HepG2 (cell line): Measurements from ENCODE around the gene CFAP61. TPM values are rescaled to one million over a fixed set of nuclear protein-coding genes. Genes with fewer than 3 reads are reported as not detected.

Experiments used
- ATAC-seq: fragments of 200-7000 bp; cut with Tn5 transposase; 3 replicates; pipeline ENCODE4 v1.9.1; 2020; ENCODE audit warnings: mild to moderate bottlenecking, moderate library complexity
- BruUV-seq: library from RNA; stranded (reverse); fragments of 400-500 nt; replicated peaks from 2 replicates; lab custom pipeline; 2021; lab: Mats Ljungman, UMichigan
- CTCF ChIA-PET: fragments of 300-600 bp; formaldehyde crosslinking; extraction: SDS; loops from one replicate; lab custom pipeline; 2021; ENCODE audit warnings: low total read pairs, inconsistent platforms, low intra/inter-chr PET ratio; lab: Yijun Ruan, JAX
- POLR2A ChIA-PET: fragments of 350-600 bp; sonication (Branson Sonifier 250); formaldehyde crosslinking; loops from one replicate; lab custom pipeline; 2020; ENCODE audit warnings: antibody characterized with exemption, inconsistent platforms; lab: Yijun Ruan, JAX
- DNase-seq: peaks from one replicate; pipeline ENCODE4 v3.0.0-alpha.2; 2015; ENCODE audit warnings: low spot score
- FAIRE-seq: peaks from 3 replicates; lab custom pipeline; 2011; peaks lifted over from hg19 to GRCh38; lab: Jason Lieb, UNC
- H2AFZ ChIP-seq: one replicate; pipeline ENCODE4 v1.6.1; 2011; ENCODE audit warnings: low read length, inconsistent platforms
- H3K27ac ChIP-seq: fragments of 300-600 bp; 3 replicates; pipeline ENCODE4 v1.8.0; 2011; ENCODE audit warnings: mixed run types, mild to moderate bottlenecking, mixed read lengths, low read length, inconsistent platforms; ENCODE audit not compliant: insufficient read depth; ENCODE audit errors: extremely low read length
- H3K27me3 ChIP-seq, 2 experiments: fragments of 200-600 bp in 1 of 2; 2 replicates in 1 of 2; 3 replicates in 1 of 2; pipeline versions ENCODE4 v1.6.0 to v1.8.0; 2011; ENCODE audit warnings: low read length in 2 of 2, mild to moderate bottlenecking in 2 of 2, moderate library complexity in 2 of 2, inconsistent platforms in 1 of 2; ENCODE audit not compliant: insufficient read depth in 2 of 2, control insufficient read depth in 1 of 2
- H3K36me3 ChIP-seq, 2 experiments: fragments of 200-600 bp in 1 of 2; replicated peaks in 1 of 2; 2 replicates in 1 of 2; 3 replicates in 1 of 2; pipeline versions ENCODE4 v1.5.1 to v1.8.0; 2011; ENCODE audit warnings: low read length in 2 of 2, inconsistent platforms in 1 of 2; ENCODE audit not compliant: insufficient read depth in 2 of 2, control insufficient read depth in 1 of 2
- H3K4me1 ChIP-seq: 2 replicates; pipeline ENCODE4 v1.5.1; 2012; ENCODE audit warnings: low read length, inconsistent platforms; ENCODE audit not compliant: insufficient read depth
- H3K4me2 ChIP-seq: 2 replicates; pipeline ENCODE4 v1.6.0; 2011; ENCODE audit warnings: low read depth, low read length, inconsistent platforms
- H3K4me3 ChIP-seq, 3 experiments: fragments of 200-600 bp in 1 of 3; sonication (generic), shearing (Covaris generic) in 1 of 3; replicated peaks in 1 of 3; 2 replicates each; pipeline ENCODE4 v1.5.1; 2011 to 2016; ENCODE audit warnings: low read length in 3 of 3, inconsistent platforms in 2 of 3, low read depth in 2 of 3, mild to moderate bottlenecking in 2 of 3, control low read depth in 1 of 3, mixed read lengths in 1 of 3; ENCODE audit not compliant: insufficient read depth in 1 of 3
- H3K79me2 ChIP-seq: one replicate; pipeline ENCODE4 v1.6.1; 2011; ENCODE audit warnings: low read length, inconsistent platforms; ENCODE audit not compliant: insufficient read depth
- H3K9ac ChIP-seq: 2 replicates; pipeline ENCODE4 v1.6.0; 2011; ENCODE audit warnings: mild to moderate bottlenecking, low read depth, low read length, inconsistent platforms; ENCODE audit not compliant: insufficient read depth
- H3K9me3 ChIP-seq: 2 replicates; pipeline ENCODE4 v1.5.1; 2012; ENCODE audit warnings: mild to moderate bottlenecking, low read length
- H4K20me1 ChIP-seq: 2 replicates; pipeline ENCODE4 v1.6.0; 2011; ENCODE audit warnings: inconsistent platforms, mild to moderate bottlenecking, low read length, moderate library complexity; ENCODE audit not compliant: insufficient read depth
- CC2D1A ChIP-seq: sonication (generic); formaldehyde crosslinking; IDR thresholded peaks from 2 replicates; pipeline ENCODE4 v1.8.1; 2023; ENCODE audit warnings: mild to moderate bottlenecking, missing genetic modification reagents
- ELF1 ChIP-seq: sonication (generic); formaldehyde crosslinking; IDR thresholded peaks from 2 replicates; pipeline ENCODE4 v1.4.0; 2020; ENCODE audit warnings: missing genetic modification reagents
- PHF20 ChIP-seq: sonication (generic); formaldehyde crosslinking; IDR thresholded peaks from 2 replicates; pipeline ENCODE4 v1.5.0; 2020; ENCODE audit warnings: mild to moderate bottlenecking, missing genetic modification reagents
- POLR2A ChIP-seq, 2 experiments: IDR thresholded peaks; 2 replicates each; pipeline ENCODE4 v1.6.1; 2011; ENCODE audit warnings: low read depth in 2 of 2, low read length in 2 of 2, mild to moderate bottlenecking in 1 of 2, moderate library complexity in 1 of 2; ENCODE audit not compliant: insufficient read depth in 1 of 2
- SIX1 ChIP-seq: sonication (generic); formaldehyde crosslinking; IDR thresholded peaks from 2 replicates; pipeline ENCODE4 v1.4.0; 2020; ENCODE audit warnings: missing genetic modification reagents, borderline replicate concordance
- SP1 ChIP-seq, 2 experiments: fragments of 450-650 bp in 1 of 2; sonication (generic) in 1 of 2; formaldehyde crosslinking in 1 of 2; IDR thresholded peaks; 2 replicates each; pipeline versions ENCODE4 v1.4.0 to v1.6.1; 2016 to 2020; ENCODE audit warnings: missing genetic modification reagents in 1 of 2
- SRF ChIP-seq: IDR thresholded peaks from 2 replicates; pipeline ENCODE4 v1.6.1; 2011; ENCODE audit warnings: mild to moderate bottlenecking, low read depth, low read length, moderate library complexity
- THAP11 ChIP-seq: IDR thresholded peaks from 2 replicates; pipeline ENCODE4 v1.6.1; 2016; ENCODE audit warnings: missing biosample characterization, missing genetic modification reagents
- ZBTB7A ChIP-seq: sonication (generic); formaldehyde crosslinking; IDR thresholded peaks from 2 replicates; pipeline ENCODE4 v1.8.0; 2022; ENCODE audit warnings: mild to moderate bottlenecking, missing genetic modification reagents
- ZFX ChIP-seq: sonication (generic); formaldehyde crosslinking; IDR thresholded peaks from 2 replicates; pipeline ENCODE4 v1.4.0; 2020; ENCODE audit warnings: mild to moderate bottlenecking, low read depth, missing genetic modification reagents, moderate library complexity
- ZNF337 ChIP-seq: sonication (generic); formaldehyde crosslinking; IDR thresholded peaks from 2 replicates; pipeline ENCODE4 v1.5.1; 2020; ENCODE audit warnings: missing genetic modification reagents, low read depth, mild to moderate bottlenecking, borderline replicate concordance
- ZNF788 ChIP-seq: sonication (generic); formaldehyde crosslinking; IDR thresholded peaks from 2 replicates; pipeline ENCODE4 v1.5.0; 2020; ENCODE audit warnings: mild to moderate bottlenecking, missing genetic modification reagents, borderline replicate concordance
- ZNF83 ChIP-seq: sonication (generic); formaldehyde crosslinking; IDR thresholded peaks from 2 replicates; pipeline ENCODE4 v1.4.0; 2020; ENCODE audit warnings: missing genetic modification reagents, mild to moderate bottlenecking, borderline replicate concordance
- WGBS: methylation state at CpG from one replicate; pipeline ENCODE4 v1.1.6; 2017; ENCODE audit warnings: low lambda C conversion rate; 5-methylcytosine and 5-hydroxymethylcytosine counted together
- in situ Hi-C: cut with HindIII; loops from 2 replicates; pipeline ENCODE4 v1.10.0; 2017; ENCODE audit warnings: low pct_unique_long_range_greater_than_20kb; ENCODE audit not compliant: extremely low pct_ligation_motif_present
- intact Hi-C: fragments of 100-400 bp; cut with micrococcal nuclease; formaldehyde crosslinking; loops from one replicate; pipeline ENCODE4 v1.10.0; 2022; ENCODE audit not compliant: unreplicated experiment
- polyA plus RNA-seq, 8 experiments: library from polyadenylated mRNA; depleted of rRNA in 3 of 8; stranded (reverse) in 7 of 8; unstranded in 1 of 8; fragments of >200 nt; fragmentation: Illumina TruSeq in 4 of 8; extraction: Trizol in 4 of 8; gene quantifications; 2 replicates each; pipeline versions ENCODE4 v1.2.1 to v1.2.3, GENCODE V29; 2011 to 2016; ENCODE audit warnings: low read depth in 4 of 8, missing spikeins in 1 of 8, mixed read lengths in 1 of 8; ENCODE audit not compliant: insufficient read depth in 1 of 8
- total RNA-seq, 5 experiments: library from RNA; depleted of rRNA; stranded (reverse); fragments of >200 nt; fragmentation: Illumina TruSeq; extraction: Trizol; gene quantifications; 2 replicates each; pipeline ENCODE4 v1.2.3, GENCODE V29; 2016; ENCODE audit warnings: low read depth in 1 of 5
- TF ChIP-seq, protein P1 (sequence below): sonication (generic); formaldehyde crosslinking; IDR thresholded peaks from 2 replicates; pipeline ENCODE4 v1.4.0; 2020; ENCODE audit warnings: missing genetic modification reagents, borderline replicate concordance
- TF ChIP-seq, protein P2 (sequence below): sonication (generic); IDR thresholded peaks from 2 replicates; pipeline ENCODE4 v1.6.1; 2016; ENCODE audit warnings: low read depth, borderline replicate concordance

The CFAP61 gene
- total and polyA plus RNA-seq, 2 of the 13 experiments (the other 11 are each of a cell fraction or from before 2014, with no cell fraction given): 0.27 TPM; not detected in 1

DNA sequence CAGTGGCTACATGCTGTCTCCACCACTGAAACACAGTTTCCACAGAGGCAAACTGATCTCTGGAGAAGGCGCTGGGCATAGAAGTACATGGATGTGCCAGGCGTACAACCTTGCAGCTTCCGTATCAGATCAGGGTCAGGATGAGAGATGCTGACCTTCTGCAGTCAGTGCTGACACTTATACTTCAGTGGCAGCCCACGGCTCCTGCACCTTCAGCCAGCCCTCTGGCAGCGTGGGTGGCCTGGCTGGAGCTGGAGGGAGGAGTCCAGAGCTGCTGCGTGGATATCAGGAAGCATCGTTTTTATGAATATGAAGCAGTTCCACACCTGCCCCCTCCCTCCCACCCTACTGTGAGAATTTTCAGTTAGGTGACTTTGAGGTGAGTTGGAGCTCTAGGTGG is 149.3 kb downstream of the CFAP61 start:
- TF ChIP-seq ZNF337: no peak
- TF ChIP-seq, protein P1, sequence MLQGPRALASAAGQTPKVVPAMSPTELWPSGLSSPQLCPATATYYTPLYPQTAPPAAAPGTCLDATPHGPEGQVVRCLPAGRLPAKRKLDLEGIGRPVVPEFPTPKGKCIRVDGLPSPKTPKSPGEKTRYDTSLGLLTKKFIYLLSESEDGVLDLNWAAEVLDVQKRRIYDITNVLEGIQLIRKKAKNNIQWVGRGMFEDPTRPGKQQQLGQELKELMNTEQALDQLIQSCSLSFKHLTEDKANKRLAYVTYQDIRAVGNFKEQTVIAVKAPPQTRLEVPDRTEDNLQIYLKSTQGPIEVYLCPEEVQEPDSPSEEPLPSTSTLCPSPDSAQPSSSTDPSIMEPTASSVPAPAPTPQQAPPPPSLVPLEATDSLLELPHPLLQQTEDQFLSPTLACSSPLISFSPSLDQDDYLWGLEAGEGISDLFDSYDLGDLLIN (CRISPR knock-in tag): no peak
- TF ChIP-seq ZBTB7A (CRISPR knock-in tag): no peak
- TF ChIP-seq ZNF83 (CRISPR knock-in tag): no peak
- H3K27ac ChIP-seq: no peak overlapping the region
- 0 out of 5 replicates have a peak, but pooled peaks cover 0 to 4% of the 10 kb centered on the region in 2 experiments for H3K27me3 ChIP-seq
- intact Hi-C loops: no loop called here
- ATAC-seq (no peak), FAIRE-seq (no peak), DNase-seq (no peak)
- ChIA-PET POLR2A (no interaction called here), CTCF (no interaction called here)
- in situ Hi-C loops: no loop called here
- H3K9ac ChIP-seq: no peak overlapping the region
- H3K4me3 ChIP-seq: no peak overlapping the region
- H3K36me3 ChIP-seq: no peaks in the 10 kb centered on the region
- BruUV-seq: no TSS peak
- peaks cover 11% of the 10 kb centered on the region for H3K4me1 ChIP-seq
- H2AFZ ChIP-seq: no peak overlapping the region
- no peaks in the 10 kb centered on the region for H4K20me1 ChIP-seq
- H3K4me2 ChIP-seq: no peak overlapping the region
- no peaks in the 10 kb centered on the region for H3K9me3 ChIP-seq
- 51% methylated on average over 7 of the region's 7 CpGs for WGBS
- no peaks in the 10 kb centered on the region for H3K79me2 ChIP-seq

DNA sequence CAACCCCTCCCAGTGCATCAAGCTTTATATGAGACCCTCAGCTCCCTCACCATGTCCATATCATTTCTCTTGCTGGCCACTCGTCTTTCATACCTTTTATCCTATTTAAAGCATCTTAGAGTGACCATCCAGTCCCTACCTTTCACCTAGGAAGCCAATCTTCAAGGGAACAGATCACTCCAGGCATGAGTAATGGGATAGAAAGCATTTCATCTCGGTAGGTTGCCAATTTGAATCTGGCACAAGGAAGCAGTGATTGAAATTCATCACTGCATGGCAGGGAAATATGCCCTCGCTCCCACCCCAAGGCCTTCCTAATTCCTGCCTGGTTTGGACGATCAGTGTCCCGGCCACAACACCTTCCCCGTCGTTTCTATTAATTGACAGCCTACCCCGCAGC is 150.4 kb downstream of the CFAP61 start:
- 34% methylated on average over 8 of the region's 8 CpGs for WGBS
- H3K4me1 ChIP-seq: no peaks in the 10 kb centered on the region
- DNase-seq (no peak), FAIRE-seq (no peak), ATAC-seq (no peak)
- no peaks in the 10 kb centered on the region for H3K79me2 ChIP-seq
- CTCF ChIA-PET: no interaction called here
- intact Hi-C loops (no loop called here), in situ Hi-C loops (no loop called here)
- H3K9ac ChIP-seq: no peak overlapping the region
- no peak overlapping the region for H3K27ac ChIP-seq
- POLR2A ChIA-PET: no interaction called here
- no TSS peak for BruUV-seq
- H3K9me3 ChIP-seq: no peaks in the 10 kb centered on the region
- TF ChIP-seq SIX1 (CRISPR knock-in tag): no peak
- no peak for TF ChIP-seq POLR2A (IDR thresholded peaks at IDR 0.05; ENCODE audit: insufficient read depth in 1 of 2, low read depth in 2 of 2, low read length in 2 of 2)
- no peak for TF ChIP-seq SP1 (IDR thresholded peaks at IDR 0.05)
- no peak for TF ChIP-seq SP1 (CRISPR knock-in tag; IDR thresholded peaks at IDR 0.05)
- TF ChIP-seq ZNF788 (CRISPR knock-in tag): no peak
- TF ChIP-seq PHF20 (CRISPR knock-in tag): no peak
- no peak for TF ChIP-seq CC2D1A
- TF ChIP-seq THAP11 (CRISPR knock-in tag): no peak
- no peak for TF ChIP-seq ELF1 (CRISPR knock-in tag)
- no peak for TF ChIP-seq SRF
- TF ChIP-seq ZFX (CRISPR knock-in tag): no peak
- TF ChIP-seq, protein P2, sequence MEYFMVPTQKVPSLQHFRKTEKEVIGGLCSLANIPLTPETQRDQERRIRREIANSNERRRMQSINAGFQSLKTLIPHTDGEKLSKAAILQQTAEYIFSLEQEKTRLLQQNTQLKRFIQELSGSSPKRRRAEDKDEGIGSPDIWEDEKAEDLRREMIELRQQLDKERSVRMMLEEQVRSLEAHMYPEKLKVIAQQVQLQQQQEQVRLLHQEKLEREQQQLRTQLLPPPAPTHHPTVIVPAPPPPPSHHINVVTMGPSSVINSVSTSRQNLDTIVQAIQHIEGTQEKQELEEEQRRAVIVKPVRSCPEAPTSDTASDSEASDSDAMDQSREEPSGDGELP: no peak
- H4K20me1 ChIP-seq: no peaks in the 10 kb centered on the region
- H3K36me3 ChIP-seq: no peaks in the 10 kb centered on the region
- peaks cover 0 to 8% of the 10 kb centered on the region in 2 experiments; a peak in 1 of 5 replicates for H3K27me3 ChIP-seq
- no peak overlapping the region for H3K4me2 ChIP-seq
- H2AFZ ChIP-seq: no peak overlapping the region
- H3K4me3 ChIP-seq: no peak overlapping the region
